Activated CD4-positive, alpha-beta T cell treated with anti-CD3 and anti-CD28 coated beads for 36 hours (primary cell): ENCODE data around the gene HSPD1. TPM values are rescaled to one million over a fixed set of nuclear protein-coding genes. Genes with fewer than 3 reads are reported as not detected.

Source experiments
- ATAC-seq: fragments of 200-7000 bp; cut with Tn5 transposase; one replicate; pipeline ENCODE4 v1.10.0; 2021; ENCODE audit warnings: mild to moderate bottlenecking, moderate library complexity
- CTCF ChIA-PET: fragments of 350-600 bp; sonication (Branson Sonifier 250); formaldehyde crosslinking; loops from one replicate; lab custom pipeline; 2021; ENCODE audit warnings: antibody characterized with exemption; lab: Charles Lee
- POLR2A ChIA-PET: fragments of 350-600 bp; sonication (Branson Sonifier 250); formaldehyde crosslinking; loops from one replicate; lab custom pipeline; 2021; ENCODE audit warnings: antibody characterized with exemption, inconsistent platforms; lab: Charles Lee
- DNase-seq: peaks from one replicate; pipeline ENCODE4 v3.0.0-alpha.2; 2020
- H3K27ac Mint-ChIP-seq: one replicate; pipeline ENCODE4 v1.8.0; 2021; ENCODE audit warnings: mixed read lengths
- H3K27me3 Mint-ChIP-seq: one replicate; pipeline ENCODE4 v1.8.0; 2021; ENCODE audit warnings: mixed read lengths
- H3K36me3 Mint-ChIP-seq: one replicate; pipeline ENCODE4 v1.8.0; 2021; ENCODE audit warnings: low read depth, mixed read lengths
- H3K4me1 Mint-ChIP-seq: one replicate; pipeline ENCODE4 v1.8.0; 2021; ENCODE audit warnings: mixed read lengths
- H3K4me3 Mint-ChIP-seq: one replicate; pipeline ENCODE4 v1.8.0; 2021; ENCODE audit warnings: mild to moderate bottlenecking, moderate library complexity, mixed read lengths
- H3K9me3 Mint-ChIP-seq: one replicate; pipeline ENCODE4 v1.8.0; 2021; ENCODE audit warnings: low read depth, mixed read lengths
- intact Hi-C, 2 experiments: fragments of 100-400 bp; cut with DNase I in 1 of 2; cut with micrococcal nuclease in 1 of 2; formaldehyde crosslinking; loops; one replicate each; pipeline versions ENCODE4 v1.14.2 to v1.15.1; 2022 to 2024; cut with DNase I, micrococcal nuclease
- total RNA-seq, 2 experiments: library from RNA; stranded (reverse); gene quantifications; one replicate each; pipeline ENCODE4 v1.2.3, GENCODE V29; 2021

The HSPD1 gene
- total RNA-seq, 2 experiments from 2014 or later, result 872 to 1,138 TPM

DNA sequence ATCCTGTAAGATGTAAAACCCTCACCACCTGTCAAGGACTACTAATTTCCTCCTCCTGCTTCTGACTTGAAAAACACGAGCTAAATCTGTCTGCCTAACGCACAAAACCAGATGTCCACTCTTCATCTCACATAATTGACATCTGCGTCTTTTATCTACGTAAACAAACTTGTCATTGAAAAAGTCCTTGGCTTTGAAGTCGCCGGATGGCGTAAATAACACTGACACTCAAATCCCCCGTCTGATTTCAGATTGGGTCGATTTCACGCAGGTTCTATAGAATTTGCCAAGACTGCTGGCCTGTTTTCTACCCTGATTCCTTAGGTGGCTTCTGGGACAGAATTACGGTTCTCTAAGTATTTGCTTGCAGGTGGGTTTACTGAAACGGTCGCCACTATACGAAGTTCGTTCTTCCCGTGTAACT lies 15.7 kb upstream of the HSPD1 start:
- DNase-seq (no peak), ATAC-seq (no peak)
- intact Hi-C loops, result loop anchor here (1.0 to 5.0 kb wide), 7 partner anchors 15 to 588 kb away; partner anchors contain the start of genes COQ10B (in 2 of the 2), HSPE1 (in 2 of the 2), MARS2 (in 2 of the 2) and ANKRD44 (in 1 of the 2)
- ChIA-PET POLR2A (interaction anchor here (0.5 to 2.8 kb wide), 8 partner anchors 9 to 241 kb away, joined by 3 to 23 read pairs (median 4); partner anchors contain the start of genes HSPD1, HSPE1 and SF3B1), CTCF (interaction anchor here (0.9 to 3.0 kb wide), 3 partner anchors 10 to 76 kb away, joined by 3 to 11 read pairs (median 4); no protein-coding TSS in a partner anchor)
- H3K36me3 Mint-ChIP-seq, result peaks cover 7% of the 10 kb centered on the region
- peak overlapping the region; percentile 94 for H3K4me3 Mint-ChIP-seq
- H3K27ac Mint-ChIP-seq, result peak overlapping the region; percentile 96
- peaks cover 18% of the 10 kb centered on the region for H3K4me1 Mint-ChIP-seq
- H3K9me3 Mint-ChIP-seq, result peaks cover under 1% of the 10 kb centered on the region
- no peaks in the 10 kb centered on the region for H3K27me3 Mint-ChIP-seq

DNA sequence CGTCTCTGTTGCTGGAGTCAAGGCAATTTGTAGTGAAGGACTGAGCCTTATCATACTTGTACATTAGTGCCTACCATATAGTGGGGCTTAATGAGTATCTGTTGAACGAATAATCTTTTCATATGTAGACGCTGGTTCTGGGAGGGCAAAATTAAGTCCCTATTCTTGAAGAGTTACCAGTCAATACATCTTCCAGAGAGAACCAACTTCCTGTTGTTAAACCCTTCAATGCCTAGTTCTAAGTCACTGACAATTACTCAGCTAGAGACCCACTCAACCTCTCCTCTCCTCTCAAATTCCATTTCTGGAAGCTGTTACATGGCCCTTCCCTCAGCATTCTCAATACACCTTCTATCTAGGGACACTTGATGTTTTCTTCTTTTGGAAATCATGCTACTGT lies 15.1 kb upstream of the HSPD1 start:
- no peak for ATAC-seq
- ChIA-PET CTCF (interaction anchor here (0.9 to 3.0 kb wide), 3 partner anchors 10 to 76 kb away, joined by 3 to 11 read pairs (median 4); no protein-coding TSS in a partner anchor), POLR2A (interaction anchor here (0.9 to 2.8 kb wide), 3 partner anchors 15 to 80 kb away, joined by 3 to 23 read pairs (median 5); partner anchors contain the start of genes HSPD1, HSPE1 and SF3B1)
- H3K4me1 Mint-ChIP-seq, result peaks cover 17% of the 10 kb centered on the region
- peak overlapping the region; percentile 94 for H3K4me3 Mint-ChIP-seq
- peaks cover 6% of the 10 kb centered on the region for H3K36me3 Mint-ChIP-seq
- DNase-seq, result no peak
- H3K27ac Mint-ChIP-seq, result peak overlapping the region; percentile 96
- intact Hi-C loops, result loop anchor here (1.0 to 5.0 kb wide), 7 partner anchors 14 to 587 kb away; partner anchors contain the start of genes COQ10B (in 2 of the 2), HSPE1 (in 2 of the 2), MARS2 (in 2 of the 2) and ANKRD44 (in 1 of the 2)
- no peaks in the 10 kb centered on the region for H3K9me3 Mint-ChIP-seq
- no peaks in the 10 kb centered on the region for H3K27me3 Mint-ChIP-seq

DNA sequence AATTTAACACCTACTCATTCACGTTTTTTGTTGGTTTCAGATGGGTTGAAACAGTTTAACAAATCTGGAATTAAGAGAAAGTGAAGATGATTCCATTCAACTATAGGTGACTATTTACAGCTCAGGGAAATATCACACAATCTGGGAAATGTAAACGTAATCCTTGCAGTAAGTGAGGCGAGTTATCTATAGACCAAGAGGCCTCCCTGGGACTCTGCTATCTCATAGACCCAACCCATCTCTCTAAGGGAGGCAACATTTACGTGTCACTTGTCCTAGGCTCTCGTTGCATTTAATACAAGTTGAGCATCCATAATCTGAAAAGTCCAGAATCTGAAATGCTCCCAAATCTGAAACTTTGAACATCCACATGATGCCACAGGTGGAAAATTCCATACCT lies 14.3 kb upstream of the HSPD1 start:
- POLR2A ChIA-PET, result interaction anchor here (2.1 kb wide), 1 partner anchor 14 kb away, joined by 9 read pairs; the partner anchor contains the start of genes HSPD1 and HSPE1
- CTCF ChIA-PET, result no interaction called here
- Mint-ChIP-seq H3K27ac (no peak overlapping the region), H3K36me3 (peaks cover 5% of the 10 kb centered on the region), H3K4me1 (peaks cover 14% of the 10 kb centered on the region), H3K9me3 (no peaks in the 10 kb centered on the region), H3K27me3 (no peaks in the 10 kb centered on the region), H3K4me3 (no peak overlapping the region)
- ATAC-seq (no peak), DNase-seq (no peak)
- intact Hi-C loops, result loop anchor here in 1 of 2 experiments (2.0 kb wide), 1 partner anchor 263 kb away; no protein-coding TSS in a partner anchor

DNA sequence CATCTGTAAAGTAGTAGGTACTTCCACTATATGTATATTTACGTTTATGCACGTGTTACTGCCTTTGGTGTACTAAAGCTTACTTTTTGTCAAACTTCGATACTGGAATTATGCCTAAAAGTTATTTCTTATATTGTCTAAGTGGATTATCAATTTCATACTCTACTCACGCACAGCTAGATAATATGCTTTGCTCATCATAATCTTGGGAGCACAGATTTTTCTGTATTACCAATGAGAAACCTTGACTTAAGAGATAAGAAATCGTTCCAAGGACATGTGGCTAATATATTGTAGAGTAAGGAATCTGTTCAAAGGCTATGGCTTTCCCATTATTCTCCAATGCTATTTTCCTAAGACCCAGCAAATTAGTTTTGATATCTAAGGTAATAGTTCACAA lies 7.0 kb upstream of the HSPD1 start:
- Mint-ChIP-seq H3K27ac (no peak overlapping the region), H3K4me1 (peaks cover 26% of the 10 kb centered on the region), H3K4me3 (no peak overlapping the region), H3K36me3 (peaks cover 38% of the 10 kb centered on the region), H3K27me3 (no peaks in the 10 kb centered on the region), H3K9me3 (no peaks in the 10 kb centered on the region)
- ChIA-PET CTCF (interaction anchor here (0.7 to 1.3 kb wide), 3 partner anchors 10 to 93 kb away, joined by 3 to 4 read pairs (median 3); partner anchors contain the start of gene SF3B1), POLR2A (interaction anchor here (0.8 to 1.2 kb wide), 2 partner anchors 10 to 312 kb away, joined by 3 read pairs; no protein-coding TSS in a partner anchor)
- no peak for DNase-seq
- intact Hi-C loops, result loop anchor here in 1 of 2 experiments (10.0 kb wide), 1 partner anchor 1232 kb away; no protein-coding TSS in a partner anchor
- ATAC-seq, result no peak

DNA sequence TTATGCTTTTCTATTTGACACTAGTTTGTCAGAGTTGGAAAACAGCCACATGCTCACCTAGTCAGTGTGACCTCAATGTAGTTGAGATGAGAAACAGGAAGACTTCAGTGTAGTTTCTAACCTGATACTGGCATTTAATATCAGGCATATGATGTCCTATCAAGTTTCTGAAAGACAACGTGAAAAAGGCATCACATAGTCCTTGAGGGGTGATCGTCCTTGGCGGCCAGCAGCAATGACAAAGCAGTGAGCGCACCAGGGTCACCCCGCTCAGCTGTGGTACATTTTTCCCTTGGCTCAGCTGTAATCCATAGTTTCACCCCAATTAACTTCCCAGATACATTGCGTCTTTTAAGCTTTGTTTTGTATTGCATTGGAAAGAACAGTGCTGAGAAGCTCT lies 4.9 kb upstream of the HSPD1 start:
- no peaks in the 10 kb centered on the region for H3K9me3 Mint-ChIP-seq
- no peaks in the 10 kb centered on the region for H3K27me3 Mint-ChIP-seq
- peak overlapping the region; percentile 37 for H3K27ac Mint-ChIP-seq
- intact Hi-C loops, result loop anchor here (5.0 to 10.0 kb wide), 4 partner anchors 287 to 1230 kb away; partner anchors contain the start of gene GTF3C3 (in 1 of the 2)
- DNase-seq (no peak), ATAC-seq (no peak)
- H3K4me1 Mint-ChIP-seq, result peaks cover 27% of the 10 kb centered on the region
- no peak overlapping the region for H3K4me3 Mint-ChIP-seq
- ChIA-PET POLR2A (interaction anchor here (0.8 to 1.4 kb wide), 2 partner anchors 11 to 52 kb away, joined by 6 to 16 read pairs; partner anchors contain the start of gene COQ10B), CTCF (interaction anchor here (1.5 kb wide), 2 partner anchors 9 to 11 kb away, joined by 3 to 4 read pairs; partner anchors contain the start of gene MOB4)
- peaks cover 47% of the 10 kb centered on the region for H3K36me3 Mint-ChIP-seq

DNA sequence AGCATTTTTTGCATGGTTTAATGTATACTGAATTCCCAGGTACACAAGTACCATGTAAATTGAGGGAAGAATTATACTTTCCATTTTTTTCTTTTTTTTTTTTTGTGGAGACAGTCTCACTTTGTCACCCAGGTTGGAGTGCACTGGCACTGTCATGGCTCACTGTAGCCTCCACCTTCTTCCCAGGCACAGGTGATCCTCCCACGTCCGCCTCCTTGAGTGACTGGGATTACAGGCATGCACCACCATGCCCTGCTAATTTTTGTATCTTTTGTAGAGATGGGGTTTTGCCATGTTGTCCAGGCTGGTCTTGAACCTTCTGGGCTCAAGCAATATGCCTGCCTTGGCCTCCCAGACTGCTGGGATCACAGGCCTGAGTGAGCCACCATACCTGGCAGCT lies 4.4 kb upstream of the HSPD1 start:
- Mint-ChIP-seq H3K9me3 (no peaks in the 10 kb centered on the region), H3K27me3 (no peaks in the 10 kb centered on the region), H3K36me3 (peaks cover 51% of the 10 kb centered on the region), H3K4me3 (no peak overlapping the region), H3K27ac (peak overlapping the region; percentile 37), H3K4me1 (peaks cover 27% of the 10 kb centered on the region)
- DNase-seq, result no peak
- CTCF ChIA-PET, result interaction anchor here (1.5 kb wide), 2 partner anchors 9 to 11 kb away, joined by 3 to 4 read pairs; partner anchors contain the start of gene MOB4
- POLR2A ChIA-PET, result interaction anchor here (0.7 to 1.4 kb wide), 3 partner anchors 9 to 51 kb away, joined by 4 to 16 read pairs (median 6); partner anchors contain the start of gene COQ10B
- intact Hi-C loops, result loop anchor here (5.0 to 10.0 kb wide), 4 partner anchors 287 to 1229 kb away; partner anchors contain the start of gene GTF3C3 (in 1 of the 2)
- no peak for ATAC-seq

DNA sequence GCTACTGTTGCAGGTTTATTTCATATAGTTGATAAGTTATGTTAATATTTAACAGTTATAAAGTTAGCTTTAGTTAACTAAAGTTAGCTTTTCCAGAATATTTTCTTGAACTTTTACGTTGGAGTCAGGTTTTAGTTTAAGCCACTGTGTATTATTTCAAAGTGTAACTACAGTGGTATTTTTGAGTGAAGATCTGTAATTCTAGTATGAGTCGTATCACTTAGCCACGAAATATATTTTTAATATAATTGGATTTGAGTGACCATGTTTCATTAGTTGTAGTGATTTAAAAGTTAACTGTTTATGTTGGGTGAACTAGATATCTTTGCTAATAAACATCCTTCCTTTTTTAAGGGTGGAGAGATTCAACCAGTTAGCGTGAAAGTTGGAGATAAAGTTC lies 3.0 kb upstream of the HSPD1 start:
- Mint-ChIP-seq H3K9me3 (no peaks in the 10 kb centered on the region), H3K36me3 (peaks cover 60% of the 10 kb centered on the region), H3K27ac (peak overlapping the region; percentile 93), H3K4me3 (peak overlapping the region; percentile 92), H3K4me1 (peaks cover 32% of the 10 kb centered on the region), H3K27me3 (no peaks in the 10 kb centered on the region)
- CTCF ChIA-PET, result interaction anchor here (0.6 to 2.5 kb wide), 3 partner anchors 10 to 209 kb away, joined by 3 to 11 read pairs (median 4); partner anchors contain the start of gene MOB4
- no peak for ATAC-seq
- POLR2A ChIA-PET, result interaction anchor here (0.7 to 1.3 kb wide), 2 partner anchors 13 to 355 kb away, joined by 4 to 5 read pairs; partner anchors contain the start of gene MOB4
- intact Hi-C loops, result loop anchor here (5.0 to 10.0 kb wide), 4 partner anchors 285 to 1228 kb away; partner anchors contain the start of gene GTF3C3 (in 1 of the 2)
- no peak for DNase-seq

DNA sequence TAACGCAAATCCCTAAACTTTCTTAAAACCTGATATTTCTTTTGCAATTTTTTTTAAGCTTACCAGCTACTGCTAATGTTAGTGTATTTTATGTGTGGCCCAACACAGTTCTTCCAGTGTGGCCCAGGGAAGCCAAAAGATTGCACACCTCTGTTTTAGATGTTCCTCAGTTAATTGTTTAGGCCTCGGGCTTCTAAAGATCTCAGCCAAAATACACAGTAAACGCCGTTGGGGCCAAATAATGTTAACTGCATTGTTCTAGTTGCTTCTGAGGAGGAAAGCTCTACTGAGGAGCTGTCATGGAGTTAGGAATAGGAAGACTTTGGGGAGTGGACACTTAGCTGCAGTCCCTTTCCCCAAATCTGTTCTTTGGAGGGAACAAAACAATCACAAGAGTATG lies 2.6 kb upstream of the HSPD1 start:
- no peaks in the 10 kb centered on the region for H3K27me3 Mint-ChIP-seq
- peaks cover 35% of the 10 kb centered on the region for H3K4me1 Mint-ChIP-seq
- H3K27ac Mint-ChIP-seq, result peak overlapping the region; percentile 93
- ChIA-PET POLR2A (interaction anchor here (0.6 to 1.3 kb wide), 4 partner anchors 14 to 572 kb away, joined by 3 to 6 read pairs (median 4); partner anchors contain the start of genes COQ10B and MOB4), CTCF (interaction anchor here (0.6 to 2.5 kb wide), 3 partner anchors 11 to 210 kb away, joined by 3 to 11 read pairs (median 4); partner anchors contain the start of gene MOB4)
- ATAC-seq (no peak), DNase-seq (no peak)
- peaks cover 65% of the 10 kb centered on the region for H3K36me3 Mint-ChIP-seq
- intact Hi-C loops, result loop anchor here (5.0 to 10.0 kb wide), 4 partner anchors 285 to 1227 kb away; partner anchors contain the start of gene GTF3C3 (in 1 of the 2)
- no peaks in the 10 kb centered on the region for H3K9me3 Mint-ChIP-seq
- peak overlapping the region; percentile 92 for H3K4me3 Mint-ChIP-seq

DNA sequence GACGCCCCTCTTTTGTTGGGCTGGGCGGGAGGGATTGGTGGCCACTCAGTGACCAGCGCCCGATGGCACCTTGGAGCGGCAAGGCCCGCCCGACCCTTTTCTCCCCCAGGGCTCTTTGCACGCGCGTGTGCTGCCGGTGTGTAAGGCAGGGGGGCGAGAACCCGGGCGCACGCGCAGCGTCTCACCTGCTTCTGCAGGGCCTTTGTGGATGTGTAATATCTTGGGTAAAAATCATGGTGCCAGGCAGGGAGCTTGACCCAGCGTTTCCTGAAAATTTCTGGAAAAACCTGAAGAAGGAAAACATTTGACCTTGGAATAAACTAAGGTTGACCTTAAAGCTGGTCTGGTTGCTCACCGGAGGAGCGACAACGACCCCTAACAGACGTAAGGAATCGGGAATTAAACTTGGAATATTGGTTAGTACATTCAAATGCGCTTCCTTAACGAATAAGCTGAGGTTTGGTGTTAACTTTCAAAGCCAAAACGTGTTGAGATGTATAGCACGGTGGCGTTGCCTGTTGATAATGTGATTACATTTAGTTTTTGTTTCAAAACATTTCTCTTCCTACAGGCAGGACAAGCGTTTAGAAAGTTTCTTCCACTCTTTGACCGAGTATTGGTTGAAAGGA lies 977 bp upstream of the HSPD1 start:
- H3K36me3 Mint-ChIP-seq, result peaks cover 80% of the 10 kb centered on the region
- peak overlapping the region; percentile 93 for H3K27ac Mint-ChIP-seq
- DNase-seq (no peak), ATAC-seq (peak; percentile 2)
- intact Hi-C loops, result loop anchor here (1.0 to 10.0 kb wide), 10 partner anchors 15 to 1329 kb away; partner anchors contain the start of genes COQ10B (in 2 of the 2), MARS2 (in 2 of the 2), SF3B1 (in 2 of the 2) and CCDC150 (in 1 of the 2)
- peaks cover 50% of the 10 kb centered on the region for H3K4me1 Mint-ChIP-seq
- no peaks in the 10 kb centered on the region for H3K9me3 Mint-ChIP-seq
- H3K4me3 Mint-ChIP-seq, result peak overlapping the region; percentile 92
- CTCF ChIA-PET, result interaction anchor here (0.6 to 2.5 kb wide), 3 partner anchors 15 to 223 kb away, joined by 3 to 11 read pairs (median 9); partner anchors contain the start of genes MOB4 and SF3B1
- POLR2A ChIA-PET, result interaction anchor here (1.0 to 2.7 kb wide), 7 partner anchors 9 to 99 kb away, joined by 3 to 29 read pairs (median 9); partner anchors contain the start of genes COQ10B, MOB4 and SF3B1
- H3K27me3 Mint-ChIP-seq, result no peaks in the 10 kb centered on the region
